GM12874 (cell line): ENCODE data around the gene GNL3L.

Experiments used
- CTCF ChIP-seq: IDR thresholded peaks from 2 replicates; pipeline ENCODE4 v1.5.1; 2011; ENCODE audit warnings: low read depth, mild to moderate bottlenecking, control low read depth, low read length, moderate library complexity; ENCODE audit not compliant: insufficient read depth

Gene GNL3L

GRCh38 chrX:54597728-54598127 is 67.7 kb downstream of the GNL3L start:
- no peak for TF ChIP-seq CTCF

- TF ChIP-seq CTCF = no peak
Measured at GRCh38 chrX:54602563-54602962, 72.5 kb downstream of the GNL3L start.
